GM10248 (cell line): Measurements from ENCODE around the gene VCL.

Experiments
- CTCF ChIA-PET: fragments of 300-600 bp; sonication (Branson Sonifier 250); formaldehyde crosslinking; extraction: SDS; loops from one replicate; lab custom pipeline; 2021; ENCODE audit warnings: antibody characterized with exemption; lab: Yijun Ruan, JAX
- POLR2A ChIA-PET: fragments of 350-650 bp; sonication (Branson Sonifier 250); formaldehyde crosslinking; extraction: SDS; loops from one replicate; lab custom pipeline; 2020; ENCODE audit warnings: antibody characterized with exemption; lab: Yijun Ruan, JAX
- DNase-seq: peaks from one replicate; pipeline ENCODE4 v3.0.0; 2012; ENCODE audit errors: extremely low spot score
- TF ChIP-seq, protein P1 (sequence below): IDR thresholded peaks from 2 replicates; pipeline ENCODE4 v1.5.1; 2012; ENCODE audit warnings: mild to moderate bottlenecking, low read depth; ENCODE audit errors: extremely low read depth, missing control alignments, control extremely low read depth

The VCL gene

DNA sequence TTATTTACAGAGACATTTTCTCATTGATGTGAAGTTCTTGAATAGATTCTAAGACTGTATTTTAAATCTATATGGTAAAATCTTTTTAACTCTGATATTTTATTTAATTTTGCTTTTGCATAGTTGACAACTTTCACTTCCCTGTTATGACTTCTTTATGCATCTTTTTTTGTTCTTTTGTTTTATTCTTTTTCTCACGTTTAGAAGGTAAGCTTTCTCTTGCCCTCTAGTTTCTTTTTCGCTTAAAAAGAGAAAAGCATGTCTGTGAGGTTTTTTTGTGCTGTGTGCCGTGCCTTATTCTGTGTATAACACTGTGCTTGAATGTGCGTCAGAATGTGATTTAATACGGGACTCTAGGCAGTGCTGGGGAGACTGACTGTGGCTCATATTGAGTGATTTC lies 78.0 kb downstream of the VCL start:
- no peak for DNase-seq
- POLR2A ChIA-PET = no interaction called here
- TF ChIP-seq, protein P1, sequence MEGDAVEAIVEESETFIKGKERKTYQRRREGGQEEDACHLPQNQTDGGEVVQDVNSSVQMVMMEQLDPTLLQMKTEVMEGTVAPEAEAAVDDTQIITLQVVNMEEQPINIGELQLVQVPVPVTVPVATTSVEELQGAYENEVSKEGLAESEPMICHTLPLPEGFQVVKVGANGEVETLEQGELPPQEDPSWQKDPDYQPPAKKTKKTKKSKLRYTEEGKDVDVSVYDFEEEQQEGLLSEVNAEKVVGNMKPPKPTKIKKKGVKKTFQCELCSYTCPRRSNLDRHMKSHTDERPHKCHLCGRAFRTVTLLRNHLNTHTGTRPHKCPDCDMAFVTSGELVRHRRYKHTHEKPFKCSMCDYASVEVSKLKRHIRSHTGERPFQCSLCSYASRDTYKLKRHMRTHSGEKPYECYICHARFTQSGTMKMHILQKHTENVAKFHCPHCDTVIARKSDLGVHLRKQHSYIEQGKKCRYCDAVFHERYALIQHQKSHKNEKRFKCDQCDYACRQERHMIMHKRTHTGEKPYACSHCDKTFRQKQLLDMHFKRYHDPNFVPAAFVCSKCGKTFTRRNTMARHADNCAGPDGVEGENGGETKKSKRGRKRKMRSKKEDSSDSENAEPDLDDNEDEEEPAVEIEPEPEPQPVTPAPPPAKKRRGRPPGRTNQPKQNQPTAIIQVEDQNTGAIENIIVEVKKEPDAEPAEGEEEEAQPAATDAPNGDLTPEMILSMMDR = no peak
- CTCF ChIA-PET = interaction anchor here (0.7 to 3.4 kb wide), 7 partner anchors 12 to 199 kb away, joined by 3 to 19 read pairs (median 3); no protein-coding TSS in a partner anchor

DNA sequence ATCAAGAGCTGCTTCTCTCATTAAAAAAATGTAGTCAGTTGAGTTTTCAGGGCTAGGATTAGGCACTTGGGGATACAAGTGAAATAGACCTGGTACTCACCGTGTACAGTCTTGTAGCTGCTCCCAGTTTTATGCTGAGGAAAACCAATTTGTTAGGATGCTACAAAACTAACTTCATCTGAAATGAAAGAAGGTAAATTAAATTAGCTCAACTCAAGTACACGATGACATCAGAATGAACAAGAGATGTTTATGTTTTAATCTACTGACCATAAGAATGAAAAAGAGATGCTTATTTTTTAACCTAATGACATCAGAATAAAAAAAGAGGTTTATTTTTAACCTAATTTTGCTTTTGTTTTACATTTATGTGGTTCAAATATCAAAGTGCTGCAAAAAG lies 79.0 kb downstream of the VCL start:
- POLR2A ChIA-PET = no interaction called here
- DNase-seq = no peak
- CTCF ChIA-PET = interaction anchor here (0.8 to 3.4 kb wide), 10 partner anchors 13 to 200 kb away, joined by 3 to 19 read pairs (median 3); no protein-coding TSS in a partner anchor
- TF ChIP-seq, protein P1 = no peak

DNA sequence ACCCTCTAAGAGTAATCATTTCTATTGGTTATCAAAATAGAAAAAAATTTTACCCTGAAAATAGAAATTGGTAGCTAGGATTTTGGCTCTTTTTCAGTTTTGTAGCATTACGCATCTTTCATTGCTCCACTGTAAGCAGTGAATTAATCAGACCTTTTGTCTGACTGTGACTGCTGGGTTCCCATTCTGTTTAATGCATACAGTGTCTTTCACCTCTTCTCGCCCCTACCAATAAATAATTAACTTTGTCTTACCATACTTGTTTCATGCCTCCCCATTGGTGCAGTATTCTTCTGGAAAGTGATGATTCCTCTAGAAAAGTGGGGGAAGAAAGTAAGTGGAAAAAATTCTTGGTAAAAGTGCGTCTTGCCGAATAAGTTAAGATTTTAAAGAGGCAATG lies 79.5 kb downstream of the VCL start:
- POLR2A ChIA-PET = no interaction called here
- DNase-seq = no peak
- TF ChIP-seq, protein P1 = no peak
- CTCF ChIA-PET = interaction anchor here (0.8 to 3.4 kb wide), 6 partner anchors 13 to 198 kb away, joined by 3 to 19 read pairs (median 4); no protein-coding TSS in a partner anchor

DNA sequence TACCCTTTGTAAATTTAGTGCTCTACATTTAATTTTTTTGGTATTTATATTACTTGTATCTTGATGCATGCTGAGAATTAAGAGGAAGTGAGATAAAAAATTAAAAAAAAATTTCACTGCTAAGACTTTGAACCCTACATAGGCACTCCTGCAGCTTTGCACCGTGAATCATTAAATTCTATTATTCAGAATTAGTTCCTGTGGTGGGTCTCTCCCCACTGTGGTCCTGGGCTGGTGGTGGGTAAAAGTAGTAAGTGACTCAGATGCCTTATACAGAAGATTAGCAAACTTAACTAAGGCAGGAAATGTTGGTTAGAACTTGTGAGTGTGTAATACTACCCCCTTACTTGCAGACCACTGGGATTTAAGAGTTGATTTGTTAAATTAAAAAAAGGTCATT lies 80.1 kb downstream of the VCL start:
- DNase-seq = no peak
- POLR2A ChIA-PET = no interaction called here
- TF ChIP-seq, protein P1 = no peak
- CTCF ChIA-PET = interaction anchor here (1.1 to 4.3 kb wide), 3 partner anchors 12 to 190 kb away, joined by 3 to 63 read pairs (median 5); no protein-coding TSS in a partner anchor

DNA sequence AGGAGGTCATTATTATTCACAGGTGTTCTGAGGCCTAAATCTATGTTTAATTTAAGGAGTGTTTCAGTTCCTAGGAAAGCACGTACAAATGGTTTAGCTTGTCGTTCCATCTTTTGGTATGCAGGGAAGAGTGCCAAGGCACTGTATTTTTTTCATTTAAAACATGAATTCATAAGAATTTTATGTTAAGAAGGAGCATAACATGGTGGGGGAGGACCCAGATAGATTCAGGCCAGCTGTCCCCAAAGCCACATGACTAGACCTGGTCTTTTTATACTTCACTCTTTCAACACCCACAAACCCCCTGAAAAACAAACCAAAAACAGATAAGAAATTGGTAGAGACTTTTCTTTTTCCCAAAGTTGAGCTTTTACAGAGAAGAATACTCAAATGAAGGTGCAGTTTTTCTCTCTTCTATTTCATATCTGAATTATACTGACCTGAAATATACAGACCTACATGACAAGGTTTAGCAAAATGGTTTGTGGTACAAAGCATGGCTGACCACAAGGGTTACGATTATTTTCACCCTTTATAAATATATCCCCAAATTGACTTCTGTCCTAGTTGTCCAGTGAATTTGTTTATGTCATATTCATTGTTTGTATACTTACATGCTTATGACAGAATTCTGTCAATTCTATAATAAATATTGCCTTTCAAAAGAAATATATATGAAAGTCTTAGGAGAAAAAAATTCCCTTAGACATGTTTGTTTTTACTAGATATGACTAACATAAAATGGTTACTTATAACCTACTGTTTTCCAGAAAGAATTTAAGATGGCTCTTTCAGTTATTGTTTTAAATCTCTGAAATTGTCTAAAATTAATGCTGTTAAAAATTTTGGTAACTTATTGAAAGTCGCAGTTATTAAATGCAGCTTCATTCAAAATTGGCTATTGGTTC lies 81.4 kb downstream of the VCL start:
- no peak for DNase-seq
- POLR2A ChIA-PET = no interaction called here
- CTCF ChIA-PET = interaction anchor here (1.0 to 6.3 kb wide), 10 partner anchors 14 to 199 kb away, joined by 3 to 63 read pairs (median 14); no protein-coding TSS in a partner anchor
- TF ChIP-seq, protein P1 = no peak

DNA sequence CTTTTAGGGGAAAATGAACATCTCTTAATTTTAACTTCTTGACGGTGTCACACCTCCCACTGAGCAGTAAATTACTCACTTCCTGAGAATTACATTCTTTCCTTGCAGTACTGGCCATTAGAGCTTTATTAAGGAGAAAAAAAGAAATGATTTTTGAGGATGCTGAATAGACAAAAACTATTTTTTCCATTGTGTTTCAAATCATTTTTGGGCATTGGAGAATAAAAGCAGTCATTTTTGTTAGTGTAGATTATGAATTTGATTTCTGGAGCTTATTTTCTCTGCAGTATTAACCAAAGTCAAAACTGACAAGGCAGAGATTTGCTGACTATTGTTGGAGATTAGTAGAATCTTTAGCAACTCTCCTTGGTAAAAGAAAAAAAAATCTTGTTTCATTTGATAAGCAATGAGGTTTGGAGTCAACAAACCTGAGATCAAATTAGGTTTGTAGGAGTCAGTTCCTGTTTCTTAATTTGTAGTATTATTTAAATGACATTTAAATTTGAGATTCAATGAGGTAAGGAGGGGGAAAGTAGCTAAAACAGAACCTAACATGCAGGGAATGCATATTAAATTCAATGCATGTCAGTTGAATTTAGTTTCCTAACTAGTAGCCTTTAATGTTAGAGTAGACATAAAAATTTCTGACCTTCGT lies 82.1 kb downstream of the VCL start:
- POLR2A ChIA-PET = no interaction called here
- TF ChIP-seq, protein P1 = no peak
- CTCF ChIA-PET = interaction anchor here (0.7 to 6.3 kb wide), 18 partner anchors 14 to 200 kb away, joined by 3 to 63 read pairs (median 8); no protein-coding TSS in a partner anchor
- no peak for DNase-seq
